HG03457 (cell line): ENCODE data around the gene ARHGAP31.
A peak's percentile ranks its signal among the peaks of the same experiment; 100 is the strongest.

Experiments
- ATAC-seq: cut with Tn5 transposase; IDR thresholded peaks from one replicate; pipeline ENCODE4 v1.9.1; 2021; ENCODE audit warnings: moderate number of reproducible peaks; ENCODE audit not compliant: unreplicated experiment

ARHGAP31 gene

DNA sequence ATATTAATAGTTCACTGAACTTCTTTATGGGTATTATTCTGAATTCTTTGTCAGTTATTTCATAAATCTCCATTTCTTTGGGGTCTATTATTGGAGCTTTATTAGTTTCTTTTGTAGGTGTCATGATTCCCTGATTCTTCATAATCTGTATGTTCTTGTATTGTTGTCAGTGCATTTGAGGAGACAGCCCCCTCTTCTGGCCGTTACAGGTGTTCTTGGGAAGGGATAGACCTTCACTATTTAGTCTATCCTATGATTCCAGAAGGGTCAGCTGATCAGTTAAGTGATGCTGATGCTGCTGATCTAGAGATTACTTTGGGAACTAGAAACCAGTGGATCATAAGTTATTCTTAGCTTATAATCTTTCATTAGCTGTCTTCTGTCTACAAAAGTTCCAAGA is 134.4 kb downstream of the ARHGAP31 start:
- no peak for ATAC-seq

DNA sequence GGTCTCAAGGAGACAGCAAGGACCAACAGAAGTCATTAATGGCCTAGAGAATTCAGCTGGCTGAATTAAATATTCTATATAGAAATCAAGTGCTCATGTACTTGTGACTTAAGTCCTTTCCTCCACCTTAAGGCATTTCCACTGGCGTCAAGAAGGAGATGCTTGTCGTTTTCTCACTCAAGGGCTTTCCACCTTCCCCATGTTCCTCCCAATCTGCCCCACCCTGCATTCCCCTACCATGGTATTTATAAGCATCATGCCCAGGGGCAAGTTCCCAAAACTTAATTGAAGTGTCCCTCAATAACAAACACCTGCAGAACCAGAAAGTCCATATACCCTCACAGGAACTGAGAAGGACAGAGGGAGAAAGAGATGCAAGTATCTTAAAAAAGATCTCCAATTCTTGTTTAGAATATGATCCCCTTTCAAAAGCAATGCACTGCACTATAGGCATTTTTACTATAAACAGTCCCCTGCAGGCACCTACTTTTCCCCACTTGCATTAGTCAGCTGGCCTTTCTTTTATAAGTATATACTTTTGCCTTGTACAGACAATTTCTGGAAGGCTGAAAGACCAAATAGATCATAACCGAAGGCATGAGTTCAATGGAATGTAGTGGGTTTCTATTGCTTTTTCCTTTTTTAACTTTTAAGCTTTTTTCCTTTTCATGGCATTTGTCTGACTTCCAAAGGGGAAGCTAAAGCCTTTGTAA is 139.6 kb downstream of the ARHGAP31 start:
- no peak for ATAC-seq

DNA sequence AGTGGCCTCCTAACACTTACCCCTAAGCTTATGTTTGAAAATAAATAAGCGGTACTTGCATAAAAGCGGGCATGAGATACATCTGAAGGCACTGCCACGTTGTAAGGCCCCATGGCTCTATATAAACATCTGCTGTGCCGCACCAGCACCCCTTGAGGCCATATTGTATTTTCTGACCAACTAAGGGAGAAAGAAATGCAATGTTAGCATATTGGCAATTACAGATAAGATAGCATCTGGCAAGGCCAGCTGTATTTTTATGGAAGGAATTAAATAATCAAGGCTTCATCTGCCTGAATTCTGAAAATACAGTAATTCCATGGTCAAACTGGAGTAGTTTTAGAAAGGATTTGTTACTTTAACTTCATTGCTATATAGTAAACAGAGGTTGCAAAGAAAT is 140.5 kb downstream of the ARHGAP31 start:
- ATAC-seq, result no peak

DNA sequence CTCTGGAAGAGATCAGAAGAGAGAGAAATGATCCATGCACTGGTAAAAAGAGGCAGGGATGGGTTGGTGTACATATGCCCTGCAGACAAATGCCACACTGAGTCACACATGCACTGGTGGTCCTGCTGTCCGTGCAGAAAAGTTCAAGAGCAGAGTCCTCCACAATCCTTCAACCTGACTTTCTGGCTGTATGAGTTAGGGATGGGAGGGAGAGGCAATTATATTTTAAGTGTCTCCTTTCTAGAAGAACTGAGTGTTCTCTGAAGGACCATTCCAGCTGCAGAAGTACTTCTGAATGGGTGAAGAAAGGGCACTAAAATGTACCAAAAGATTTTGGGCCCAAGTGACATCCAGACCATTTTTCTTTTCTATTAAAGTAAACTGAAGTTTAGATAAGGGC is 142.8 kb downstream of the ARHGAP31 start:
- ATAC-seq, result no peak

DNA sequence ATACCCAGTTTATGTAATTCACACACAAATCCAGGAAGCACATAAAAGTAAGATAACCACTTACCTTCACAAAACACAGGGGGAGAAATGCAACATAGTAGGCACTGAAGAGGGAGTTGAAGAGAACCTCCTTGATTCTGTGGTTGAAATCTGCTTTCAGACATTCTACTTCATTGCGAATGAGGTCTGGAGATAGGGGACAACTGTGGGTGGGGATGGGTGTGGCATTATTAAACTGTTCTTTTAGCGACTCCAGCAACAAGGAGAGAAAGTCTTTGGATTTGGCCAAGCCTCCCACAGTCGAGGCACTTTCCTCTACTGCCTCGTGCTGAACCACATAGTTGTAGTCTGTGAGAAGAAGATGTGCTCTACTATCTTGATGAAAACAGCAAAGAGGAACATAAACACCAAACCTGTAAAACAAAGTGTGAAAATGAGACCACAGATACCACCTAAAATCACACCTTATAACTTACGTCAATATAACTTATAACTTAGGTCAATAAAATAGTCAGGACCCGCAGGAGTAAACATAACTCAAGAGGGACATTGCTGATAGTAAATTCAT is 143.6 kb downstream of the ARHGAP31 start:
- ATAC-seq, result no peak

DNA sequence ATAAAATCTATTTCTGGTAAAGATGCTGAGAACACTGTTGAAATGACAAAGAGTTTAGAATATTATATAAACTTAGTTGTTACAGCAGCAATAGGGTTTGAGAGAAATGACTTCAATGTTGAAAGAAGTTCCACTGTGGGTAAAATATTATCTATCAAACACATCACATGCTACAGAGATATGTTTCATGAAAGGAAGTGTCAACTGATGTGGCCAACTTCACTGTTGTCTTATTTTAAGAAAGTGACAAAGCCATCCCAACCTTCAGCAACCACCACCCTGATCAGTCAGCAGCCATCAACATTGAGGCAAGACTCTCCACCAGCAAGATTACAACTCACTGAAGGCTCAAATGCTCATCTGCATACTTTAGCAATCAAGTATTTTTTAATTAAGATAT is 149.0 kb downstream of the ARHGAP31 start:
- no peak for ATAC-seq

DNA sequence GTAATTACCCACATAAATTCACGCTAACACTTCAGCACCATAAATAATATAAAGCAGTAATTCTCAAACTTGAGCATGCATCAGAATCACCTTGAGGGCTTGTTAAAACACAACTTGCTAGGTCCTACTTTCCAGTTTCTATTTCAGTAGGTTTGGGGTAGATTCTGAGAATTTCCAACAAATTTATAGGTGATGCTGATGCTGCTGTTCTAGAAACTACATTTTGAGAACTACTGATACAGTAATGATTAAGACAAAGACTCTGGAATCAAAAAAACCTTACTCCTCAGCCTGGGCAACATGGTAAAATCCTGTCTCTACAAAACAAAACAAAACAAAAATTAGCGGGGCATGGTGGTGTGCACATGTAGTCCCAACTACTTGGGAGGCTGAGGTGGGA is 150.4 kb downstream of the ARHGAP31 start:
- no peak for ATAC-seq

DNA sequence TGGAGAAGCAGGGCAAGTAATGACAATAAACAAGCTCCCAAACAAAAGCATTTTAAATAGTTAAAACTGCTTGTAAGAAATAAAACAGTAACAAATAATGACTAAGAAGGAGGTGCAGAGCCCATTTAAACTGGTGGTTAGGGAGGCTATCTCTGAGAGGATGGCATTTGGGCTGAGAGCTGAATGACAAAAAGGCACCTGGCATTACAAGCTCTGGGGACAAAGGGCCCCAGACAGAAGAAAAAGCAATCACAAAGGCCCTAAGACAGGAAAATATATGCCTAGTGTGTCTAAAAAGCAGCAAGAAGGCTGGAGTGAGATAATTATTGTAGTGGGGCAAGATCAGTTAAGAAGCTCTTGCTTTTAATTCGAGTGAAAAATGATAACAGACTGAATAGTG is 159.6 kb downstream of the ARHGAP31 start:
- no peak for ATAC-seq

DNA sequence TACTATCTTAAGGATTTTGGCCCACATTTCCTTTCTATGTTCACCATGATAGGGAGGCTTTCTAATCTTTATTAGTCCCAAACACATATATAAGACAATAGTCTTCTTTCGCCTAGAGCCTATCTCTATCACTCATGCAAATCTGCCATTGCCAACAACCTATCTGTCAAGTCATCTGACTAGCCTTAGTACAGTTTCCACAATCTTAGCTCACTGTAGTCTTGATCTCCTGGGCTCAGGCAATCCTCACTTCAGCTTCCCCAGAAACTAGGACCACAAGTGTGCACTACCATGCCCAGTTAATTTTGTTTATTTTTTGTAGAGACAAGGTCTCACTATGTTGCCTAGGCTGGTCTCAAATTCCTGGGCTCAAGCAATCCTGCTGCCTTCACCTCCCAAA is 162.3 kb downstream of the ARHGAP31 start:
- no peak for ATAC-seq

DNA sequence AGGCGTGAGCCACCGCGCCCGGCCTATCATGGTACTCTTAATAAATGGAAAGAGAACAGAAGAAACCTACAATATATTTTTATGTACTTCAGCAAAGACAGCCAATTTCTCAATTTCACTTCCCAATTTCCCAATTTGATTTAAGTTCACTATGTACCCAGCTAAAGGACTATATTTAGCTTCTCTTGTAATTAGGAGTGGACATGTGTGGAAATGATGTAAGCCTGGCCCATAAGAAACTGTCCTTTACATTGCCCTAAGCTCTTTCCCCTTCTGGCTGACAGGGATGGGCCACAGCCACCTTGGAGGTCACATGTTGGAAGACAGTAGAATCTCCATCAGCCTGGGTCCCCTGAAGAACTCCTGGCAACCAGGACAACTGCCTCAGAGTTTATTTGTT is 163.1 kb downstream of the ARHGAP31 start:
- ATAC-seq, result no peak

DNA sequence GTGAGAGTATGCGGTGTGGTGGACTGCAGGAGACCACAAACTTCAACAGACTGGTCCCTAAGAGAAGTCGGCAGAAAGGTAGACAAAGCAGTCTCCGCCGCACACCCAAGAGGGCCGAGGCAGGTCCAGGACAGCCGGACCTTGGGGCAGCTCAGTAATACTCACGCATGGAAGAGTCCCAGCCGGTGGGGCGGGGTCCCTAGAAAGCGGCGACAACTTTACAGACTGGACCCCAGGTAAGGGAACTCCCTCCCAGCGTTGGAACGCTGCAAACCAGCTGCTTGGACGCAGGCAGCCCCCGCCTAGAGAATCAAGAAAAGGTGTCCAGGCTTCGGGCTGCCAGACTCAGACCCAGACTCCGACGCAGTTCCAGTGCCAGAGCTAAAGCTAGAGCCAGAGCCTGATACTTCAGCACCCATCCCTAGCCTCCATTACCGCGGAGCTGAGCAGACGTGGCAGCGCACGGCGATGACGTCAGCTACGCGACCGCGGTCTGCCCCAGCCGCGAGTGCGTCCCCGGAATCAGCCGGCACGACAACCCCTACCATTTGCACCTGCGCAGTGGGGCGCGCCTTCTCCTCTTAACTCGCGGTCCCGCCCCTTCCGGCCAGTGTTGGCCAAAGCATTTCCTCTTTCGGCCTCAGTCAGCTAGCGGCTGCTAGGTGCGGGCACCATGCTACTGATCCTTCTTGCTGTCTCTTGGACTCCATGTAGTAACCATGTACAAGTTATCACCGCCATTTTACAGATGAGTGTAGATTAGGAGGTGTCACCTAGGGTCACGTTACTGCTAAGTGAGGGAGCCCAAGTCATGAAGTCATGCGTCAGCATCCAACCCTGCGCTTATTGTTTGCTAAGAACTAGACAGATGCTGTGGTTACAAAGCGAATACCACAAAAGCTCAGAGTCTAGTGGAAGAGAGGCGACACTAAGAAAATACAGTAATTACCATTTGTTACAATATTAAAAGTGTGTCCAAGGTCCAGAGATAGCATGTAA is 169.3 kb downstream of the ARHGAP31 start, which contains the start of gene TMEM39A:
TMEM39A (minus strand) TSS at position 445 of the 999 bp plus-strand sequence. CDS start 1,541 bp downstream, outside the sequence.
- peak; percentile 84 for ATAC-seq

DNA sequence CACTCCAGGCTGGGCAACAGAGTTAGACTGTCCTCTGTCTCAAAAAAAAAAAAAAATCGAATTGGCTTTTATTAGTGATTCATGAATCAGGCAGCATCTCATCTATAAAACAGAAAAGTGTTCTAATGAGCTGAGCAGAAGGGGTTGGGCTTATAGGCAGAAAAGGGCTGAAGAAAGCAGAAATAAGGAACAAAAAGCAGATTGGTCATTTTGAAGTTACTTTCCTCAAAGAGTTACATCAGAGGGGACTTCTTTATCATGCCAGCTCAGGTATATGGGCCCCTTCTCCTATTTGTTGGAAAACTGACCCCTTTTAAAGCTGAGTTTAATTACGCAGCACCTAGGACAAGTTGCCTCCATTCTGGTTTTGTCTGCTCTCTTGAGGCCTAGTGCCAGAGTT is 173.9 kb downstream of the ARHGAP31 start:
- ATAC-seq, result no peak

DNA sequence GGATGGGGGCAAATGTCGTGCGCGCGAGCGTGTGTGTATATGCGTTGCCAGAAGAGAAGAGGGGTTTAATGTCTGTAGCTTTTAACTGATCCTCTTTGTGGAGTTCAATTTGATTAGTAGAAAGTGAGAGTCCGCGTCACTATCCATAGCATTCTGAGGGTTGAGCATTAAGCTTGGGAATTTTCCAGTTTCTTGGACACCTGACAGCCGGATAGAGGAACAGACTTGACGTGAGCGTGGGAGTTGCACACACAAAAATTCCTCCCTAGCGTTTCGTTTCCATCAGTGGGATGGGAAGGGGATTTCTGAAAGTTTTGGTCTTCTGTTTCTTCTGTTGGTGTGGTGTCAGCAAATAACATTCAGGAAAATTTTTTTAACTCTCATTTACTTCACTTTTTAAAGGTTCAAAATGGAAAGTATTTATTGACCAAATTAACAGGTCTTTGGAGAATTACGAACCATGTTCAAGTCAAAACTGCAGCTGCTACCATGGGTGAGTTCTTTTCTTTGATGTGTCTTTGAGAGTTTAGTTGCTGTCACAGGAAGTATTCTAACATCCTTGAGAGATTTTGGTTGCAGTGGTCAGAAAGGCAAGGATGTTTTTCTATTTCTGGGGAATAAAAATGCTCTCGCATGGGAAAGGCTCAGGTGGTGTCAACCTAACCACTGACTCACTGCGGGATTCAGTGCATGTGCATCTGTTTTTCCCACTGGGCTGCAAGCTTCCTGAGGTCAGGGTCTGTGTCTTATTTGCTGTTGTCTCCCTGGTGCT is 175.4 kb downstream of the ARHGAP31 start:
- ATAC-seq, result no peak
